Renal pelvis (tissue), 4 donors: ENCODE results near the gene SBK1. TPM values are rescaled to one million over a fixed set of nuclear protein-coding genes. Genes with fewer than 3 reads are reported as not detected.
A peak's percentile ranks its signal among the peaks of the same experiment; 100 is the strongest.

Experiments
- DNase-seq: peaks from one replicate; pipeline ENCODE4 v3.0.0-alpha.2; 2013
- polyA plus RNA-seq, 3 donors: library from polyadenylated mRNA; unstranded; fragments of 120-200 nt; gene quantifications; one replicate each; pipeline ENCODE4 v1.2.1, GENCODE V29; 2013; ENCODE audit not compliant: insufficient read length in 3 of 3

The SBK1 gene
- polyA plus RNA-seq, 3 donors, result 19.7 to 23.7 (median 21.8) TPM

DNA sequence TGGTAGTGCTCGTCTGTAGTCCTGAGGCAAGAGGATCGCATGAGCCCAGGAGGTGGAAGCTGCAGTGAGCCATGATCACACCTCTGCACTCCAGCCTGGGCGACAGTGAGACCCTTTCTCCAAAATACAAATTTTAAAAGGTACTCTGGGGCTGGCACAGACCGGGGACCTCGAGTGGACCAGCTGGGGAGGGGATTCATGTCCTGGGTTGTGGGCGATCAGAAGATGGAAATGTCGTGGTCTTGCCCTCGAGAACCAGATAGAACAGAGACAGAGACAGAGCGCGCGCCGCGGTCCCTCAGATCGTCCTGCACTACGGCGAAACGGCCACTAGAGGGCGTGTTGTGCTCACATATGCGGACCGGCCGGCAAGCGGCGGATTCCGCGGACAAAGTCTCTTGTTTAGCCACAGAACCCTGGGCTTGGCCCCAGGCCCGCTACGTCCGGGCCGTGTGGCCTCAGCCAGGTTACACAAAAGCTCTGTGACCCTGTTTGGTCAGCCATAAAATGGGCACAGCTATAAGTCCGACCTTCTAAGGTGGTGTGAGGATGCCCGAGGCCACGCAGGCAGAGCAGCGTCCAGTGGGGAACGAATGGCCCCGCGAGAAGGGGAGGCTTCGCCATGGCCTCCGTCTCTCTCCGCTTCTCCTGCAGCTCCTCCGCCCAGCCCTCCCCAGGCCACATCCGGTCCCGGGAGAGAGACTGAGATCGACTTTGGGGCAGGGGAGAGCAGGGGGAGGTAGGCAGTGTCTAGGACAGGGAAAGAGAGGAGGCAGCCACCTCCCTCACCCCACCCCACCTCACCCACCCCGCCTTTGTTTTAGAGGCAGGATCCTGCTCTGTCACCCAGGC, 14.6 kb upstream of the SBK1 start:
- peak; percentile 76 for DNase-seq

DNA sequence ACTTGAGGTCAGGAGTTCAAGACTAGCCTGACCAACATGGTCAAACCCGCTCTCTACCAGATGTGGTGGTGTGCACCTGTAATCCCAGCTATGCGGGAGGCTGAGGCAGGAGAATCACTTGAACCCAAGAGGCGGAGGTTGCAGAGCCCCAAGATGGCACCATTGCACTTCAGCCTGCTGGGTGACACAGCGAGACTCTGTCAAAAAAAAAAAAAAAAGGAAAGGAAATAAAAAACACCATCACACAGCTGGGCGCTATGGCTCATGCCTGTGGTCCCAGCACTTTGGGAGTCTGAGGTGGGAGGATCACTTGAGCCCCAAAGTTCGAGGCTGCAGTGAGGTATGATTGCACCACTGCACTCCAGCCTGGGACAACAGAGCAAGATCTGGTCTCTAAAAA, 13.3 kb upstream of the SBK1 start:
- no peak for DNase-seq

DNA sequence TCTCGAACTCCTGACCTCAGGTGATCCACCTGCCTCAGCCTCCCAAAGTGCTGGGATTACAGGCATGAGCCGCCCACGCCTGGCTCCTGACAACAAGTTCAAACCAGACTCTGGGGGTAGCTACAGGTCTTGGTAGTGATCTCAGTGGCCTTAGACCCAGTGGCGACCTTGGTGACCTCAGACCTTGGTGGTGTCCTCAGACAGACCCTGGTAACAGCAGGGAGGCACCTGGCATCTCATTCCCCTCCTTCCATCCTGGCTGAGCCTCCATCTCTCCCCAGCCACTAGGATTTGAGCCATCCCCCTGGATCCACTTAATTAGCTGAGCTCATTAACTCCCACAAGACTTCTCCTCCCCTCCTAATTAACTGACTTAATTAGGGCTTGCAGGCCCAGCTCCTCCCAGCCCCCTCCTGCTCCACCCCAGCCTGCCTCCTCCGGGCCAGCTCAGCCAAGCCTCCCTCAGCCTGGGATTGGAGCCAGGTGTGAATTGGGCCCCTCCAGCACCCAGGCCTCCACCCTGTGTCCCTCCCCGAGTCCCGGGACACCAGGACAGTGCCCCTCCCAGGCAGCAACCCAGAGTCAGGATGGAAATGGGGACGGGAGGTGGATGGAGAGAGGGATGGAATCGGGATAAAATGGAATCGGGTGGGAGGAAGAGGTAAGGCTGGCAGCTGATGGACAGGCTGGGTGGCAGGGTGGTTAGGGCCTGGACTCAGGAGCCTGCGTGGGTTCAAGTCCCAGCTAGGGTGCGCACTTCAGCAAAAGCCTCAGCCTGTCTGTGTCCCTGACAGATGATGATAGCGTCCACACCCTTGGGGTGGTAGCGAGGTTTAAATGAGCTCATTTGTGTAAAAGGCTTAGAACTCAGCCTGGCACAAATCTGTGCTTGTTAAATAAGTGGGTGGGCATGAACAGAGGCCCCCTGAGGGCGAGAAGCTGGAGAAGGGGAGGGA, 11.2 kb upstream of the SBK1 start:
- no peak for DNase-seq

DNA sequence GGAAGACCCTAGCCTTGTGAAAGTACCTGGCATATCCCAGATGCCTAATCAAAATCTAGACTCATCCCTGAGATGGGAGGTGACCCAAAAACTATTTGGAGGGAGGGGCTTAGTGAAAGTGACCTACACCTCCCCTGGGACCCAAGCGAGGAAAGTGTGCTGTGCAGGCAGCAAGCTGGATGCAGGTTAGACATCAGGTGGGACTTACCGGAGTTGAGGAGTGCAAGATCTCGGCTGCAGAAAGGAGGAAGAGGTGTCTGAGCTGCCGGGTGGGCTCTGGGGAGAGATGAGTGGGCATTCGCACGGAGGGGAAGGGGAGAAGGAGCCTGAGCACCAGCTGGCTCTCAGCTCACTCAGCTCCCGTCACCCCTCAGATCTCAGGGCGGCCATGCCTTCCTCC, 10.3 kb upstream of the SBK1 start:
- DNase-seq, result no peak

DNA sequence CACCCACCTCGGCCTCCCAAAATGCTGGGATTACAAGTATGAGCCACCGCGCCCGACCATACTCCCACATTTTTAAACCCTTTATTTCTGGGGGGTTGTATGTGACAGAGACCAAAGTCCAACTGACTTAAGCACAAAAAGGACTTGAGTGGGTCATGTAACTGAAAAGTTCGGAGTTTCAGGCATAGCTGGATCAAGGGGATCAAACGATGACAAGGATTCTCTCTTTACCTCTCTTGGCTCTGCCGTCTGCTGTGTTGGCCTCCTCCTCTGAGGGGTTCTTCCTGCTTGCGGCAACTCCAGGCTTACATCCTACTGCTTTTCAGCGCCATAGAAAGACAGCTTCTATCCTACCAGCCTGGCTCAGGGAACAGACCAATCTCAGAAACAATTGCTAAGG, 9.2 kb upstream of the SBK1 start:
- no peak for DNase-seq

DNA sequence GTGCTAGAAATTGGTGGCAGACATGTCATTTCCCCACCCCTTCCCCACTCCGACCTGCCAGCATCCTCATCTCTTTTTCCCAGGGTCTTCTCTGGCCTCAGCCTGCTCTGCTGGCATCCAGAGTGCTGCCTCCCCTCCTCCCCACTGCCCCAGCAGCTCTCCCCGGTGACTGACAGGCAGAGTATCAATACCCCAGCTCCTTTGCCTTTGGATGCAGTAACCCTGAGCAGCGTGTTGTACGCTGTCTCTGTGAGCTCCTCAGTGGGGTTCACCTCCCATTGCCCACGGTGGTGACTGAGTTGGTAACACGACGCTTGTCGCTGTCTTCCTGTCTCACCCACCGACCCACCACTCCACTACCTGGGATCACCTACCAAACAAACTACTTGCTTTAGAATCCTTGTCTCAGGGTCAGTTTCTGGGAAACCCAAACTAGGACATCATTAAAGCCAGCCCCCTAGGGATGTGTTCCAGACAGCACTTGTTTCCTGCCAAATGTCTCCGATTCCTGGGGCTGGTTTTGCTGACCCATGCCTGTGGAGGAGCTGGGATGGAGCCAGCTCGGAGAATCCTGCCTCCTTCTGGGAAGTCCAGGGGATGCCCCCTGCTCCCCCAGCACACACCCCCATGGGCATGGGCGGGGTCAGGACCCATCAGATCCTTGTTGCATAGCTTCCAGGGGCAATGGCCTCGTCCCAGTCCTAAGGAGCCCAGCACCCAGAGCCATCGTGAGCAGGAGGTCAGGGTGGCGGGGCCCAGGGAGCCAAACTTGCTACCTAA, 8.3 kb upstream of the SBK1 start:
- no peak for DNase-seq

DNA sequence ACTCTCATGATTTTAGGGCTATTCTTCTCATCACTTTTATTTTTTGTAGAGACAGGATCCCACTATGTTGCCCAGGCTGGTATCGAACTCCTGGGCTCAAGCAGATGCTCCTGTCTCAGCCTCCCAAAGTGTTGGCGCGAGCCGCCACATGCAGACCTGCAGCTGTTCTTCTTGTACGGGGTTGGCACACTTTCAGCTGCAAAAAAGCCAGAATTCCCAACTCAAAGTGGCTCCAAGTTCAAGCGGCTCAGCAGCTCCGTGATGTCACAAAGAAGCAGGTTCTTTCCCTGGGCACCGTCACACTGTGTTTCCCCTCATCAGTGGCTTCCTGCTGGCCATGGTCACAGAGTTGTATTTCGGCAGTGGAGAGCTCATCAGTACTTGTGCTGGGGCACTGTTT, 6.7 kb upstream of the SBK1 start:
- no peak for DNase-seq

DNA sequence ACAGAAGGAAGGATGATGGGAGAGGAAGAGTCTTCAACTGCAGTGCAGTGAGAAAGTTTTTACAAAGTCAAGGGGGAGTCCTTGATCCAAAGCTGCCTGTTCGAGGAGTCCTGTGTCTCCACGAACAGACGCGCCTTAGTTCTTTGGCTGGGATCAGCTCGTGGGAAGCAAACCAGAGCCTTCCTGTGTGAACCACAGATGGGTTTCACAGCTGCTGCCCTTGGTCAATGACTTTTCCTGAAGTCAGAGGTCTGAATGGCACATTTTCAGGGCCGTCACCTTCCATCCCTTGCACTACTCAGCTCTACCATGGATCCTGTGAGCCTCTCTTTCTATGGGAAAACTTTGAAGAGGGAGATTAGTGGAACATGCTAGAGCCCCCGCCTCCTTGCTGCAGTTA, 4.2 kb upstream of the SBK1 start:
- DNase-seq, result no peak

DNA sequence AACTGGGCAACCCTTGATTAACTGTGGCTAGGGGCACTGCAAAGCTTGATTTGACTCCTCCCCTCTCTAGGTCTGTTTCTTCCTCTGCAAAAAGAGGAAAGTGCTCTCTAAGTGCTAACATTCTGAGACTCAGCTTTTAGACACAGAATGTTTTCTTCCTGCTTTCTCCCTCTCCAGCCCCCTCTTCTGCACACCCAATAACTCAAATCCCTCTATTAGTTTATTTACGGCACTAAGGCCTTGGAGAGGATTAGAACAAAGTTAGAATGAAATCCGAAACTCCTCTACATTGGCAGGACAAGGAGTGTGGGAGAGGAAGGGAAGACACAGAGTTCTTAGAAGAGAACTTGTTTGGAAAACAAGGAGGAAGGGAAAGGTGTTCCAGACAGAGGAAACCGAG, 3.3 kb upstream of the SBK1 start:
- no peak for DNase-seq

DNA sequence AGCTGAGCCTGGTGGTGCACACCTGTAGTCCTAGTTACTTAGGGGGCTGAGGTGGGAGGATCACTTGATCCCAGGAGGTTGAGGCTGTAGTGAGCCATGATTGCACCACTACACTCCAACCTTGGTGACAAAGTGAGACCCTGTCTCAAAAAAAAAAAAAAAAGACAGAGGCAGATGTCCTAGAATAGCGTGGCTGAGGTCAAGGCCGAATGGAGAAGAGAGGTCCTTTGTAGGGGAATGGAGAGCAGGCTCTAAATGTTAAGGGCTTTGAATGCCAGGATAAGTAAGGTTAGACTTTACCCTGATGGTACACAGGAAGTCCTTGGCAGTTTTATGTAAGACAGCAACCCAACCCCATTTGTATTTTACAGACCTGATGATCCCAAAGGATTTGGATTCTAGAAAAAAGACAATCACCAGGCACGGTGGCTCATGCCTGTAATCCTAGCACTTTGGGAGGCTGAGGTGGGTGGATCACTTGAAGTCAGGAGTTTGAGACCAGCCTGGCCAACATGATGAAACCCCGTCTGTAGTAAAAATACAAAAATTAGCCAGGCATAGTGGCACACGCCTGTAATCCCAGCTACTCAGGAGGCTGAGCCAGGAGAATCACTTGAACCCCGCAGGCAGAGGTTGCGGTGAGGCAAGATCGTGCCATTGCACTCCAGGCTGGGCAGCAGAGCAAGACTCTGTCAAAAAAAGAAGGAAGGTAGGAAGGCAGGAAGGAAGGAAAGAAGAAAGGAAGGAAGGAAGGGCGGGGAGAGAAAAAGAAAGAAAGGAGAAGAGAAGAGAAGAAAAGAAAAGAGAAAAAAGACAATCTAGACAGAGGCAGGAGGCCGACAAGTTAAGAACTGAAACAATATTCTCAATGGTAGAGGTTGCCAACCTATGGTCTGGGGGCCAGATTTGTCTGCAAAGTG, 2.1 kb upstream of the SBK1 start:
- DNase-seq, result no peak

DNA sequence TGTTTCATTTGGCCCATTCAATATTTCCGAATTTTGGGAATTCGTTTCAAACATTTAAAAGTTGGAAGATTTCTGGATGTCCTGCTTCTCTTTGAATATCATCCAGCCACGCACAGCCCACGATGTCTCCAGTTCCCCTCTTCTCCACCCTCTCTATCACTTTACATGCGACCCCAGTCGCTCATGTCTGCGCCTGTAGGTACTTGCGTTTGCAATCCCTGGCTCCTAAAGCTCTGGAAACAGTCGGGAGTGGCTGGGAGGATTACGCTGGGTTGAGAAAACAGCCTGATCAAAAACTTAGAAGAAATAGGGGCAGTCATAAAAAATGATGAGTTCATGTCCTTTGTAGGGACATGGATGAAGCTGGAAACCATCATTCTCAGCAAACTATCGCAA, 1.5 kb upstream of the SBK1 start:
- DNase-seq, result no peak

DNA sequence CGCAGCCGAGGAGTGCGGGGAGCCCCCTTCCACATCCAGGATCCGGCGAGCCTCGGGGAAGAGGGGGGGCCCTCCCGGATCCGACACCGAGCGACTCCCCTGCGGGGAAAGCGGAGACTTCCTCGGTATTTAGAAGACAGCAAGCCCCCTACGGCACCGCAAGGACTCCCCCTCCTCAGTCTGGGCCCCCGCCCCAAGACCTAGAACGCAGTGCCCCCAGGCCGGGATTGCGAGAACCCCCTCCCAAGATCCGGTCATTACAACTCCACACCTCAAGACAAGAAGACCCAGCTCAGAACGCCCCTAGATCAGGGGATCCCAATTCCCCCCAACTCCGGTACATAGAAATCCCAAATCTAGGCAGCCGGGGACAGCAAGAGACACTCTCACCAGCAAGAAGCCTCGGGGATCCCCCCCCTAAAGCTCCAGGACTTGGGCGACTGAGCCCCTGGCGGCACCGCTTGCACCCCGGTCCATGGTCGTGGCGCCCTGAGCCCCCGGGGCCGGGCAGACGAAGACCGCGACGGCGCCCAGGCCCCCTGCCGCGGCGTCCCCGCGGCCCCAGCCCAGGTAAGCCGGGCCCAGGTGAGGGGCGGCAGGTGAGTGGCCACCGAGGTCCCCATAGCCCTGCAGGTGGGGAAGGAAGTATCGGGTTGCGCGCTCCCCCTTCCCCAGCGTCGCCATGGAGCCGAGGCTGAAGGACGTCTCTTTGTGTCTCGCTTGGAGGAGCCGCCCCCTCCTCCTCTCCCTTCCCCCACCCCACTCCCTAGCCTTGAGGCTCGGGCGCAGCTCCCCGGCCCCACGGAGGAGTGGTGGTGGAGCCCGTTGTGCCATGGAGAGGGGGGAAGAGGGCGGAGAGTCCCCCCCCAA, 641 bp downstream of the SBK1 start:
- DNase-seq, result peak; percentile 74

DNA sequence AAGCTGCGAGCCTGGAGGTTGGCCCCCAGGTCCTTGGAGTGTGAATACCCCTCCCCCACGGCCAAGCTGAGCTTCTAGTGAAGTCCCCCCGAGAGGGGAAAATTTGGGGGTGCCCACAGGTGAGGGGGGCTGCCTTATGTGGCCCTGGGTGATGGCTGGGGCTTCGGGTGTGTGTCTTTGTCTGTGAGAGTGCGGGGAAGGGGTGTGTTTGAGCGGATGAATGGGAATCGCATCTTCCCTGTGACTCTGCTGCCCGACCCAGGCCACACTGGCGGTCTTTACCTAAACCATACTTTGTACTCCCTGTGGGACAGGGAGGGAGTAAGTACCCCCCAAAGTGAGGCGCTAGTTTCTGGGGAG, 1.3 kb downstream of the SBK1 start:
- no peak for DNase-seq

DNA sequence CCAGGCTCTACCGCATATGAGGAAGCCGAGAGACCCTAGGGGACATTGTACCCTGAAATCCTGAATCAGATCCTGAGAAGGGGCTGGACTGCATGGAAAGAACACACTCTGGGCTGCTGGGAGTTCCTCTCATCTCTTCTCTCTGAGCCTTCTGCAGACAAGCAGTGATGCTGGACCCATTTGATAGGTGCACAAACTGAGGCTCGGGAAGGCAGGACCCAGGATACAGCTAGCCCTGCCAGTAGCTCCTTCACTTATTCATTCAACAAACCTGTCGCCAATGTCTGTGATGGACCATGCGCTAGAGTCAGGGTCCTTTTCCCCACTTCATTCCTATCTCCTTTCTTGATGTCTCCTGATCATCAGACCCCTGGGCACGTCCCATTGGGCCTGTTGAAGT, 1.9 kb downstream of the SBK1 start:
- DNase-seq, result no peak

DNA sequence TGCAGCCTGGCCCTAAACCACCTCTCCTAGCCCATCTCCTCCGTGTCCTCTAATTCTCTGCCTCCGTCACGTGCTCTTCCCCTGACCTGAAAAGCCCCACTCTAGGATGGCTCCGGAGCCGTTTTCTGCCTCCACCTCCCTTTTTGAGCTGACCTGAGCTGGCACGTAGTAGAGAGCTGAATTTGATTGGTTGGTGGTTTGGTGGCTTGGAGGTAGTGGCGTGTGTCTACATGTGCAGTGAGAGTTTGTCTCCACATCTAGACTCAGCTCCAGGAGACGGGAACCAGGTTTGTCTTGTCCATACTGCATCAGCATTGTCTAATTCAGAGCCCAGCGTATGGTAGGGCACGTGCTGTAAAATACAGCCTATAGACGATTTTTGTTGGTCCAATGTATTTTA, 3.0 kb downstream of the SBK1 start:
- no peak for DNase-seq

DNA sequence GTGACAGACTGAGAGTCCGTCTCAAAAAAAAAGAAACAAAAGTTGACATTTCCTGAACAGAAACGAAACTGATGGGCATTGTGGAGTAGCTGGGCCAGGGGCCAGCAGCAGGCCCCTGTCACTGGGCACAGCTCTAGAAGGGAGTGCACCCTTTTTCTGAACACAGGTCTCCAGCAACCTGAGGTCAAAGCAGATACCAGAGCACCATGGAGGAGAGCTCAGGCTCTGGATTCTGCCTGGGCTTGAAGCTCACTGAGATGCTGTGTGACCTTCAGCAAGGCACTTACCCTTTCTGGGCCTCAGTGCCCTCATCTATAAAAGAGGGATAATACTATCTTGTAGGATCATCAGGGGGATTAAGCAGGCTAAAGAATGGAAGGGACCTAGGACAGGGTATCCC, 5.0 kb downstream of the SBK1 start:
- no peak for DNase-seq

DNA sequence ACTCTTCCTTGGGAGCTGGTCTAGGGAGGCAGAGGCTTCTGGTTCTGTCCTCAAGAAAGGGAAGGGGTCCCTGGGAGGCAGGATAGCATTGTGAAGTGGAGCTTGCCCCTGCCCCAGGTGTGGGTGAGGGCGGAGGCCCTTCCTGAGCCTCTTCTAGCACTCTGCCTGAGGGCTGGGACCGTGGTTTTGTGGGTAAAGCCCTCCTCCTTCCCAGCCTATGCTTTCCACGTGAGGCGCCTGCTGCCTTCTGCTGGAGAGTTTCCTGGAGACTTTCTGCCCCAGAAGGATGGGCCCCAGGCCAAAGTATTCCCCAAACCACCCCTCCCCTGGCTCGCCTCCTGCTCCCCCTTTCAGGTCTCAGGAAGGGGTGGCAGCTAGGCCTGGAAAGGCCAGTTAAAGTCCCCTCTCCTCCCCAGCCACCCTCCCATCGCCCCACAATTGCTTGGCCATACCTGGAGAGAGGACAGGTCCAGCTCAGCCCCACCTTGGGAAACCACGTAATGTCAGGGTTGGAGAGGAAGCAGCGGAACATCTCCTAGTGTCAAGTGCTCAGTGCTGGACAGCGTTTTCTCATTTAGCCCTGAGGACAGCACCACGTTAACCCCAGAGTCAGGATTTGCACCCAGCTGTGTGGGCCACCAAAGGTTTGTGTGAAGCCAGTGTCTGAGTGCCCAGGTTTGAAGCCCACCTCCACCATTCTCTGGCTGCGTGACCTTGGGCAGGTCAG, 5.6 kb downstream of the SBK1 start:
- DNase-seq, result no peak

DNA sequence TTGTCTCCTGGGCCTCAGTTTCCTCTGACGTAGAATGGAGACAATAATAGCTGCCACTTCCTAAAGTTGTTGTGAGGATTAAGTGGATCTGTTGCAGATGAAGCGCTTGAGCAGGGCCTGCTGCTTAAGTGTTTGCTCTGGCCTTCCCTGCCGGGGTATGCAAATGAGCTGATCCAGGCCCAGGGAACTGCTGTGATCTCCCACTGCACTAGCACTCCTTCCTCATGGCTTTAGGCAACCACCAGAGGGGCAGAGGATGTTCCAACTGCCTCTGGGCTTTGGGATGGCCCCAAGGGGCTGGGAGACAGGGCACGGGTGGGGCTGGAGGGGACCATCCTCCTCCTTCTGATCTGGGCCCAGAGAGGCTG, 6.2 kb downstream of the SBK1 start:
- DNase-seq, result no peak

DNA sequence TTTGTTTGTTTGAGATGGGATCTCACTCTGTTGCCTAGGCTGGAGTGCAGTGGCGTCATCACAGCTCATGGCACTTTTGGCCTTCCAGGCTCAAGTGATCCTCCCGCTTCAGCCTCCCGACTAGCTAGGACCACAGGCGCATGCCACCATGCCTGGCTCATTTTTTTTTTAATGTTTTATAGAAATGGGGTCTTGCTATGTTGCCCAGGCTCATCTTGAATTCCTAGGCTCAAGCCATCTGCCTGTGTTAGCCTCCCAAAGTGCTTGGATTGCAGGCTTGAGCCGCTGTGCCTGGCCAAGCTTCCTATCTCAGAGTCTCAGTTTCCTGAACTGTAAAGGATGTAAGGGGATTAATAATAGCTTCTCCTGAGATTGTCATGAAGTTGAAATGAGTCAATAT, 8.0 kb downstream of the SBK1 start:
- no peak for DNase-seq

DNA sequence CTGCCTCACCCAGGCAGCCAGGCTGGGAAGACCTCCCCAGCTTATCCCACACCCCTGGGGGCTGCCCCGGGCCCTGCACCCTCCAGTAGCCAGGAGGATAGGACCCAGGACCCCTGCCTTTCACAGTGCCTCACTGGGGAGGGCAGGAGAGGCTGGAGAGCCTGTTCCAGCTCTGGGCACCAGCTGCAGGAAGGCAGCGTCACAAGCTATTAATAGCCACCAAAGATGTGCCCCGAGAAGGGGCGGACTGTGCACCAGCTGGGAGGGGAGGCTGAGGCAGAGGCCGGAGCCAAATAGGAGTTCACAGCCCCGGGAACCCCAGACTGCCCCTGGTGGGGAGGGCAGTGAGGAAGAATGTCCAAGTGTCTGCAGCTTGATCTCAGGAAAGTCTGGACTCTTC, 8.8 kb downstream of the SBK1 start:
- DNase-seq, result no peak
